AG10803 (cell line): ENCODE data around the gene ADPRHL1.

Source experiments
- DNase-seq: peaks from one replicate; pipeline ENCODE4 v3.0.0; 2010; ENCODE audit warnings: low read depth
- H3K4me3 ChIP-seq: 2 replicates; pipeline ENCODE4 v1.5.1; 2011; ENCODE audit warnings: mild to moderate bottlenecking, low read length, control low read depth
- CTCF ChIP-seq: conservative IDR thresholded peaks from 2 replicates; pipeline ENCODE4 v1.5.1; 2011; ENCODE audit warnings: mild to moderate bottlenecking, low read length, control low read depth, inconsistent platforms

Gene ADPRHL1

GRCh38 chr13:113452942-113453901 lies at the start of gene ADPRHL1:
TSS of gene ADPRHL1 (minus strand) at chr13:113453488. CDS start at chr13:113453437, 51 bp downstream.
- no peak within 1 kb of the TSS for H3K4me3 ChIP-seq
- DNase-seq, result no peak
- TF ChIP-seq CTCF, result no peak

- H3K4me3 ChIP-seq, result no peak overlapping the region
- DNase-seq, result no peak
- no peak for TF ChIP-seq CTCF
Measured at GRCh38 chr13:113502686-113503085, 49.4 kb upstream of the ADPRHL1 start.

GRCh38 chr13:113500530-113501265 lies 47.4 kb upstream of the ADPRHL1 start:
- no peak for TF ChIP-seq CTCF
- no peak overlapping the region for H3K4me3 ChIP-seq
- DNase-seq, result no peak

GRCh38 chr13:113499936-113500335 lies 46.6 kb upstream of the ADPRHL1 start:
- no peak overlapping the region for H3K4me3 ChIP-seq
- no peak for TF ChIP-seq CTCF
- DNase-seq, result peak; percentile 22

- TF ChIP-seq CTCF, result no peak
- no peak for DNase-seq
- no peak overlapping the region for H3K4me3 ChIP-seq
Measured at GRCh38 chr13:113498905-113499304, 45.6 kb upstream of the ADPRHL1 start.

GRCh38 chr13:113497217-113497616 lies 43.9 kb upstream of the ADPRHL1 start:
- no peak for TF ChIP-seq CTCF
- no peak for DNase-seq
- no peak overlapping the region for H3K4me3 ChIP-seq
